HG03469 (cell line): ENCODE results near the gene CNGB1.
"Not testable (repeated sequence)": the region's sequence is repeated elsewhere in the genome, so short reads cannot be mapped to it uniquely, and the experiment has no call there.

Source experiments
- ATAC-seq: cut with Tn5 transposase; IDR thresholded peaks from one replicate; pipeline ENCODE4 v1.9.1; 2021; ENCODE audit warnings: mild to moderate bottlenecking, moderate library complexity, moderate number of reproducible peaks; ENCODE audit not compliant: unreplicated experiment

Gene CNGB1

DNA sequence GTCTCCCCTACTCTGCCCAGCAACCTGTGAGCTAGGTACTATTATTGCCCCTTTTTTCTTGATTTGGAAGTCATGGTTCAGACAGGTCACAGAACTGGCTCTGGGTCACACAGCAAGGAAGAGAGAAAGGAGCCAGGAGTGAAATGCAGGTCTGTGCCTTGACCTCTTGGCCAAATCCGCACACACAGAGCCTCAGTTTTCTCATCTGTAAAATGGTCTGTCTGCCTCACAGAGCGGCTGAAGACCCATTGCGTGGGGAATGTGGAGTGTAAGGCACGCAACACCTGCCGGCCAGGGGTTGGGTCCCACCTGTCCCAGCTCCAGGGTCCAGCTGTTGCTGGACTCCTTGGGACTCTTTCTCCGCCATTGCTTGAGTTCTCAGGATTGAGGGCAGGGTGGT, 32.4 kb downstream of the CNGB1 start:
- no peak for ATAC-seq

DNA sequence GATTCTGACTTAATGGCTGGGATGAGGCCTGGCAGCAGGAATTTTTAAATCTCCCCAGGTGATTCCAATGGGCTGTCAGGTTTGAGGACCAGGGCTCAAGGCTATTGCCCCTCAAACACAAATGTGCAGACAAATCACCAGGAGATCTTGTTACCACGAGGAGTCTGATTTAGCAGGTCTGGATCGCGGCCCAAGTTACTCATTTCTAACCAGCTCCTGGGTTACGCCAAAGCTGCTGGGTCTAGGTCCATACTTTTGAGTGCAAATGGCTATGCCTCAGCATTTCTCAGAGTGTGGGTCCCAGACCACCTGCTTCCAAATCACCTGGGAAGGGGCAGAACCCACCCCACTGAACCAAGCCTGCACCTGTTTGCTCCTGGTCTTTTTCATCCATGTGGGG, 33.1 kb downstream of the CNGB1 start:
- no peak for ATAC-seq

- no peak for ATAC-seq
Observed at GRCh38 chr16:57935904-57936303, 35.0 kb downstream of the CNGB1 start.

- ATAC-seq, result no peak
Observed at GRCh38 chr16:57930533-57930932, 40.4 kb downstream of the CNGB1 start.

DNA sequence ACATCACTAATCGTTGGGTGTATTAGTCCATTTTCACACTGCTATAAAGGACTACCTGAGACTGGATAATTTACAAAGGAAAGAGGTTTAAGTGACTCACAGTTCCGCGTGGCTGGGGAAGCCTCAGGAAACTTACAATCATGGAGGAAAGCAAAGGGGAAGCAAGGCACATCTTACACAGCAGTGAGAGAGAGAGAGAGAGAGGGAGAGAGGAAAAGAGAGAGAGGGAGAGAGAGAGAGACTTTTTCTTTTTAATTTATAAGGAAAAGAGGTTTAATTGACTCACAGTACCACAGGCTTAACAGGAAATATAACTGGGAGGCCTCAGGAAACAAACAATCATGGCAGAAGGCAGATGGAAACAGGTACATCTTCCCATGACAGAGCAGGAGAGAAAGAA, 41.7 kb downstream of the CNGB1 start:
- no peak for ATAC-seq

DNA sequence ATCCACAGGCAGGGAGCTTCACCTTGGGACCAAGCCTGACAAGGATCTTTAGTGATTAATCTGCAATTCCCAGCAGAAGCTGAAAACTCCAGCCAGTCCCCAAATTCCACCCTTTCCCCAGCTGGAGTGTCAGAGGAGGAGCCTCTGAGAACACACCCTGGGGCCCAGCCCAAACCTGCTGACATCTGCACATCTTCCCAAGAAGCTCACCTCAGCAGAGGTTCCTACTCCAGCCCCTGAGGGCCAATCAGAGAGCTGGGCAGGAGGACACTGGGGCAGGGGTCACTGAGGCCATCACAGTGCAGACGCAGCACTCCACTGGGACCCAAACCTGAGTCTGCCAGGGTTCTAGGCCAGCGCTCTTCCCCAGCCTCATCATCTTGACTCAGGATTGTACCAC, 44.9 kb downstream of the CNGB1 start:
- ATAC-seq, result no peak

- no peak for ATAC-seq
Observed at GRCh38 chr16:57925310-57925709, 45.6 kb downstream of the CNGB1 start.

GRCh38 chr16:57924514-57924913, 46.4 kb downstream of the CNGB1 start:
- ATAC-seq, result no peak

DNA sequence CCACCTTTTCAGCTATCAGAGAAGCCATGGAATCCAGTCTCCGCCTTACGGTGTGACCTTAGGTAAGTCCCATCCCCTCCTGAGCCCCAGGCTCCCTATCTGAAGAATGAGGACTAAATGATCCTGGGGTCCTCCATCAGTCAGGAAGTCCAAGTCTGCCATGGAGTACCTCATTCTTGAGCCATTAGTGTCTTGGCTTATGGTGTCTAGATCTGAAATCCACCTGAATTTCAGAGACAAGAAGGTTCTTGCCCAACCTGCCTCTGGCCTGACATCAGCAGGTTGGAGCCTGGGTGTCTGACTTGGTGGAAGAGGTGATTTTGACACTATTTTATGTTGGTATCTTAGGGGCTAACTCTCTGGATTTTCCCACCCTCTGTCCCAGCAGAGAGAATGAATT, 47.1 kb downstream of the CNGB1 start:
- ATAC-seq, result no peak

DNA sequence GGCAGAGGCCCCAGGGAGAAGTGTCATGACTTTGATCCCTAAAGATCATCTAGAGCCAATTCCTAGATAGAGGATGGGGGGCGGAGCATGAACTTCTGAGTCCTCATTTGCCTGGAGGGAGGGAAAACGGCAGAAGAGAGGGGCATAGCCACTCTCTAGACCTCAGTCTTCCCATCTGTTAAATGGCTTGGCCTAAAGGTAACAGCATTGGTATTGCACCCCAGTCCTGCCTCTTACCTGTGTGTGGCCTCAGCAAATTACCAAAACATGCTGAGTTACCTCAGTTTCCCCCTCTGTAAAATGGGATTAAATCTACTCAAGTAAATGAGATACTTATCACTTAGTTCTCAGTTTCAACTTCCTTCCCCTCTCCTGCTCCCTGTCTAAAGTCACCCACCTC, 47.5 kb downstream of the CNGB1 start:
- ATAC-seq, result no peak

DNA sequence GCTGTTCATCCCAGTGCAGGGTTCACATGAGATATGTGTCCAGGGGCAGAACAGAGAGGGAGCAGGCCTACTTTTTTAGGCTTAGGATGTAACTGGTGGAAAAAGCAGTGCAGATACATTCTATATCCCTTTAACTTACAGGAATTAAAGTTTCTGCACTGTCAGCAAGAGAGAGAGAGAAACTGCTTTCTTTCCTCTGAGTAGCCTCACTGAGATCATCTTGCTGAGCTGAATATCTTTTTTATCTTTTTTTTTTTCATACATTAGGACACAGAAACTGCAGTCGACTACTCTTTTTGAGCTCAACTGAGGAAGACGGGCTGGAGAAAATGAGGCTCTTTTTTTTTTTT, 50.1 kb downstream of the CNGB1 start:
- ATAC-seq, result no peak

DNA sequence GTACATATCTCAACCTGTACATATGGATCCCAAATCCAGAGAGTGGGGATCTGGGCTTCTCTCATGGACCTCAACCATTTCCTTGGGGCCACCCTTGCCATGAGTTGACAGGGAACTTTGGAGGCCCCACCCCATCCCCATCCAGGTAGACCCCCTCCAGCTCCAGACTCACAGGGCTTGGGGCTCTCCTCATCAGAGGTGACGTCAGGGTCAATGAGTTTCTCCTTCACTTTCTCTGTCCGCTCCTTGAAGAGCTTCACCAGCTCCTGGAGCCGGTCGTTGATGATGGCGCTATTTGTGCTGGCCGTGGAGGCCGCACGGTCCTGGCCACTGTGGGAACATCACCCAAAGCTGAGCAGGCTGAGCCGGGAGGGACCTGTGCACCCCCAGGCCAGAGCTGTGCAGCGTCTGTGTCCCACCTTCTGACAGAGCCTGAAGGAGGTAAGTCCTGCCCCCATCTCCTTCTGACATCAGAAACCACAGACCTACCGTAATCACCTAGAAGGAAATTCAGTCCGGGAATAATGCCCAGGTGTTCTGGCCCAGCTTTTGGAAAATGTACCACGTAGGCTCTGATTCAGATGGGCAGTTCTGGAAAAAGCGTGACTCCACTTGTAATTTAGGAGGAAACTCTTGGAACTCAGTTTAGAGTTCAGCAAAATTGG, 50.6 kb downstream of the CNGB1 start:
- no peak for ATAC-seq

DNA sequence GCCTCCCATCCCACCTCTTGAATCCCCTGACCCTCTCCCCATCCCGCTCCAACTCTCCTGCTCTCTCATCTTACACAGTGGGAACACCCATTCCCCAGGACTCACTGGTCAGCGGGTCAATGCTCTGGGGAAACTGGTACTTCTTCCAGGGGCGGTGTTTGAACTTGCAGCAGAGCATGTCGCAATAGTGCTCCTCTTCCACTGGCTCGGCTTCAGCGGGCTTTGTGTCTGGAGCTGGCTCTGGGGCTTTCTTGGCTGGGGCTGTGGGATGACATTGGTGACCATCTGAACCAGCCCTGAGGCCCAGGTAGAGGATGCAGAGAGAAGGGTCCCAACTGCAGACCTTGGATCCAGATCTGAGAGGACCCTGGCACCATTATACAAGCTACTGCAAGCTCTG, 51.9 kb downstream of the CNGB1 start:
- no peak for ATAC-seq

DNA sequence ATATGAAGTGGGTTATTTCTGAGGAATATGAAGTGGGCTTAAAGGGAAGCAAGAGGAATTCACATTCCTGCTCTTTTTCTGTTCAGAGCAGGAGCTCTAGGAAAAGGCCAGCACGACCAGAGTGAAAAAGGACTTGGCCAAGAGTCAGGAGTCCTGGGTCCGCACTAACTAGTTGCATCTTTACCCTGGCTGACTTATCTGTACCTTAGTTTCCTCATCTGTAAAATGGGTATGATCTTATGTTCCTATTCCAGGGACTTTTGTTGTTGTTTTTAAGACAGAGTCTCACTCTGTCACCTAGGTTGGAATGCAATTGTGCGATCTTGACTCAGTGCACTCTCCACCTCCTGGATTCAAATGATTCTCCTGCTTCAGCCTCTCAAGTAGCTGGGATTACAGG, 52.5 kb downstream of the CNGB1 start:
- ATAC-seq, result no peak

DNA sequence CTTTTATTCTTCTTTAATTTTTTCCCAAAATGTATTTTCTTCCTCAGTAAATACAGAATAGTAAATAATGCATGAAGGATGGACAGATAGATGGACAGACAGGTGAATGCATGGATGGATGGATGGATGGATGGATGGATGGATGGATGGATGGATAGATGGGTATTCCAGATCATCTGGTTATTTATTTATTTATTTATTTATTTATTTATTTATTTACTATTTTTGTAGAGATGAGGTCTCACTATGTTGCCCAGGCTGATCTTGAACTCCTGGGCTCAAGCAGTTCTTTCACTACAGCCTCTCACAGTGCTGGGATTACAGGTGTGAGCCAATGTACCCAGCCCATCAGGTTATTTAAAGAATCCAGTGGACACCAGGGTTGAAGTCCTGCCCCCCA, 53.0 kb downstream of the CNGB1 start:
- not testable (repeated sequence) for ATAC-seq

- not testable (repeated sequence) for ATAC-seq
Observed at GRCh38 chr16:57917489-57917888, 53.4 kb downstream of the CNGB1 start.

DNA sequence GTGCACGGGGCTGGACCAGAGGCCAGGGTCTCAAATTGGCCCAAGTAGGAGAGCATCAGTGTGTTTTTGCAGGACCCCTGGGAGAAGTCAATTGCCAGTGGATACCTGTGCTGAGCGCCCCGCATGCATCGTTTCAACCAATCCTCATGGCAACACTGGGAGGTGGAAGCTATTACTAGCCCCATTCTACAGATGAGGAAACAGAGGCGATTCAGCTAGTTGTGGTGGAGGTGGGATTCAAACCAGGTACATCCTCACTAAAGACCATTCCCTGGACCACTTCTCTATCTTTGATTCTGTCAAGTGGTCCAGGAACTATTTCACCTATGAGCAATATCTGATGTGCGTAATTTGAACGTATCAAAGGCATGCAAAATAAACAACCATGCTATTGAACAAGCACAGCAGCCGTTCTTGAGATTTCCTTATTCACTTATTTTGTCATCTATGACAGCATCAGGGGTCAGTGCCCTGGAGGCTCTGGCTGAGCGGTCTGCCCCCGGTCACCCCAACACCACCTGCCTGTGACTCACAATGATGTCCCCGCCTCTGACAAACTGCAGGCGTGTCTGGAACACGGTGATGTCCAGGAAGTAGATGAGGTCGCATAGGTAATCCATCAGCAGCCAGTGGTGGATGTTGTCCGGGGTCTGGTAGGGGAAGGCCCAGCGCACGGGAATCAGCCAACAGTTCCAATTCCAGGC, 54.0 kb downstream of the CNGB1 start:
- no peak for ATAC-seq

GRCh38 chr16:57915811-57916488, 55.0 kb downstream of the CNGB1 start:
- ATAC-seq, result no peak

- ATAC-seq, result no peak
Observed at GRCh38 chr16:57915267-57915666, 55.7 kb downstream of the CNGB1 start.

GRCh38 chr16:57914244-57915173, 56.4 kb downstream of the CNGB1 start:
- ATAC-seq, result no peak
